Lung (tissue), 12 donors: Measurements from ENCODE around the gene VCX. TPM values are rescaled to one million over a fixed set of nuclear protein-coding genes. Genes with fewer than 3 reads are reported as not detected.
A peak's percentile ranks its signal among the peaks of the same experiment; 100 is the strongest.

Experiments used
- ATAC-seq: fragments of 200-7000 bp; cut with Tn5 transposase; one replicate; pipeline ENCODE4 v1.9.1; 2020; ENCODE audit warnings: moderate number of reproducible peaks; ENCODE audit not compliant: insufficient read depth, low FRiP score
- DNase-seq, 3 donors: peaks; one replicate each; pipeline ENCODE4 v3.0.0-alpha.2; 2013 to 2017
- H3K27ac ChIP-seq, 2 donors: one replicate each; pipeline ENCODE4 v1.5.1; 2013; ENCODE audit warnings: mild to moderate bottlenecking in 2 of 2, moderate library complexity in 2 of 2, control low read depth in 1 of 2, inconsistent platforms in 1 of 2, low read depth in 1 of 2, low read length in 1 of 2
- H3K27me3 ChIP-seq, 3 donors: one replicate each; pipeline ENCODE4 v1.5.1; 2013; ENCODE audit warnings: low read length in 2 of 3; ENCODE audit not compliant: control insufficient read depth in 3 of 3, insufficient read depth in 3 of 3
- H3K36me3 ChIP-seq, 4 donors: one replicate each; pipeline ENCODE4 v1.5.1; 2013; ENCODE audit warnings: low read length in 4 of 4, mild to moderate bottlenecking in 1 of 4, moderate library complexity in 1 of 4; ENCODE audit not compliant: control insufficient read depth in 4 of 4, insufficient read depth in 4 of 4
- H3K4me1 ChIP-seq, 5 donors: one replicate each; pipeline ENCODE4 v1.5.1; 2013; ENCODE audit warnings: low read length in 5 of 5, mild to moderate bottlenecking in 2 of 5, moderate library complexity in 1 of 5; ENCODE audit not compliant: control insufficient read depth in 5 of 5, insufficient read depth in 5 of 5
- H3K4me3 ChIP-seq: one replicate; pipeline ENCODE4 v1.5.1; 2013; ENCODE audit warnings: mild to moderate bottlenecking, control low read depth, moderate library complexity
- H3K9ac ChIP-seq, 2 donors: one replicate each; pipeline ENCODE4 v1.5.1; 2013; ENCODE audit warnings: low read length in 2 of 2, control low read depth in 1 of 2; ENCODE audit not compliant: insufficient read depth in 1 of 2
- H3K9me3 ChIP-seq, 4 donors: one replicate each; pipeline ENCODE4 v1.5.1; 2013; ENCODE audit warnings: low read length in 3 of 4, mild to moderate bottlenecking in 1 of 4, moderate library complexity in 1 of 4; ENCODE audit not compliant: control insufficient read depth in 4 of 4, insufficient read depth in 3 of 4
- WGBS, 2 donors: extraction: QIAGEN DNeasy Blood & Tissue Kit; methylation state at CpG; one replicate each; pipeline ENCODE4 v1.1.7; 2013; 5-methylcytosine and 5-hydroxymethylcytosine counted together
- polyA plus RNA-seq, 2 donors: library from polyadenylated mRNA; stranded (reverse); fragments of 200-250 nt; gene quantifications; one replicate each; pipeline ENCODE4 v1.2.1, GENCODE V29; 2013
- total RNA-seq, 2 donors: library from RNA; depleted of rRNA in 1 of 2; stranded (reverse); fragments of >200 nt in 1 of 2; gene quantifications; one replicate each; pipeline ENCODE4 v1.2.1, GENCODE V29; 2014 to 2021
- TF ChIP-seq, protein P1 (sequence below): IDR thresholded peaks from 2 replicates; pipeline ENCODE4 v1.5.1; 2012; ENCODE audit warnings: mild to moderate bottlenecking; ENCODE audit errors: control extremely low read depth, extremely low read depth
- donor health status: control.
- donor health status: control.
- donor health status: Bipolar disorder and iron deficiency.
- donor health status: healthy.
- donor health status: DM: yes; HTN: yes; CAD: no.

VCX gene
- total and polyA plus RNA-seq, 4 donors = not detected

DNA sequence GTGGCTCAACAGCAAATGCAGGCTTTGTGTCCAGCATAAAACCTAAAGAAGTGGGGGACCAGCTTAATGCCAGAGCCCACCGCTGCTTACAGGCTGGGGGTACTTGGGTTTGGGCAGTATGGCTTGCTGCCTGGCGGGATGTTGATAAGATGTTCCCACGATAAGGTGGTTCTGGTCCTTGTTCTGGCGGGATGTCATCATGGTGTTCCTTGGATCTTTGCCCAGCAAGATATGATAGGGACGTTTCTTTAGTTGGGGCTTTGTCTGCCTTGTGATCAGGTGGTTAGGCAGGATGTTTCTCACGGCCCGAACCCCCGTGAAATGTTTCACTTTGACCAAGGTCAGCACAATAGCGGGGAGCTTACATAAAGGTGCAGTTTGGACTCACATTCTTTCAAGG lies 49.0 kb downstream of the VCX start:
- Histone ChIP-seq H3K9me3 (no peaks in the 10 kb centered on the region), H3K27me3 (peaks cover 0 to 25% (median 12%) of the 10 kb centered on the region in 3 donors), H3K4me3 (no peak overlapping the region), H3K27ac (no peak overlapping the region), H3K9ac (no peak overlapping the region), H3K36me3 (peaks cover 0 to 4% (median 0%) of the 10 kb centered on the region in 4 donors), H3K4me1 (no peaks in the 10 kb centered on the region)
- DNase-seq (peak in 1 of 3 donors; percentile 0), ATAC-seq (no peak)
- 61 to 81% methylated on average over 9 of the region's 9 CpGs for WGBS, 2 donors
- TF ChIP-seq, protein P1, sequence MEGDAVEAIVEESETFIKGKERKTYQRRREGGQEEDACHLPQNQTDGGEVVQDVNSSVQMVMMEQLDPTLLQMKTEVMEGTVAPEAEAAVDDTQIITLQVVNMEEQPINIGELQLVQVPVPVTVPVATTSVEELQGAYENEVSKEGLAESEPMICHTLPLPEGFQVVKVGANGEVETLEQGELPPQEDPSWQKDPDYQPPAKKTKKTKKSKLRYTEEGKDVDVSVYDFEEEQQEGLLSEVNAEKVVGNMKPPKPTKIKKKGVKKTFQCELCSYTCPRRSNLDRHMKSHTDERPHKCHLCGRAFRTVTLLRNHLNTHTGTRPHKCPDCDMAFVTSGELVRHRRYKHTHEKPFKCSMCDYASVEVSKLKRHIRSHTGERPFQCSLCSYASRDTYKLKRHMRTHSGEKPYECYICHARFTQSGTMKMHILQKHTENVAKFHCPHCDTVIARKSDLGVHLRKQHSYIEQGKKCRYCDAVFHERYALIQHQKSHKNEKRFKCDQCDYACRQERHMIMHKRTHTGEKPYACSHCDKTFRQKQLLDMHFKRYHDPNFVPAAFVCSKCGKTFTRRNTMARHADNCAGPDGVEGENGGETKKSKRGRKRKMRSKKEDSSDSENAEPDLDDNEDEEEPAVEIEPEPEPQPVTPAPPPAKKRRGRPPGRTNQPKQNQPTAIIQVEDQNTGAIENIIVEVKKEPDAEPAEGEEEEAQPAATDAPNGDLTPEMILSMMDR = no peak

Other genes with a start within 250 kb of the VCX start
- gene PNPLA4, start 84.2 kb downstream of the VCX start, total RNA-seq = 10 to 100 TPM; 13.5 to 22.8 TPM
- 10 to 100 TPM; 11.1 to 13.2 TPM for gene PNPLA4, start 84.2 kb downstream of the VCX start, polyA plus RNA-seq